HEK293 (cell line): ENCODE measurements around the gene ADPRHL1.
A peak's percentile ranks its signal among the peaks of the same experiment; 100 is the strongest.

Experiments
- CTCF ChIA-PET: fragments of 350-600 bp; formaldehyde crosslinking; extraction: SDS; loops from one replicate; lab custom pipeline; 2021; ENCODE audit warnings: antibody characterized with exemption; lab: Yijun Ruan, JAX
- POLR2A ChIA-PET: fragments of 300-600 bp; formaldehyde crosslinking; extraction: SDS; loops from one replicate; lab custom pipeline; 2020; ENCODE audit warnings: antibody characterized with exemption, inconsistent platforms; lab: Yijun Ruan, JAX
- H3K27ac ChIP-seq: fragments of 200-500 bp; sonication (Bioruptor generic); 2 replicates; pipeline ENCODE4 v1.5.1; 2014; ENCODE audit warnings: low read depth, low read length, control low read depth, inconsistent platforms; ENCODE audit errors: extremely low read depth
- H3K36me3 ChIP-seq, 2 experiments: fragments of 200-500 bp in 1 of 2; sonication (Bioruptor generic) in 1 of 2; 1 replicate in 1 of 2; 2 replicates in 1 of 2; pipeline ENCODE4 v1.5.1; 2014 to 2017; ENCODE audit warnings: inconsistent platforms in 2 of 2, low read length in 2 of 2; ENCODE audit not compliant: control insufficient read depth in 2 of 2, insufficient read depth in 1 of 2
- H3K4me1 ChIP-seq: fragments of 200-500 bp; sonication (Bioruptor generic); 2 replicates; pipeline ENCODE4 v1.5.1; 2014; ENCODE audit warnings: mild to moderate bottlenecking, low read length, inconsistent platforms; ENCODE audit not compliant: control insufficient read depth, insufficient read depth
- H3K4me3 ChIP-seq: 2 replicates; pipeline ENCODE4 v1.5.1; 2011; ENCODE audit warnings: low read depth, mild to moderate bottlenecking, control low read depth, low read length, moderate library complexity
- H3K9me3 ChIP-seq: fragments of 200-500 bp; sonication (Bioruptor generic); 2 replicates; pipeline ENCODE4 v1.5.1; 2014; ENCODE audit warnings: low read depth, low read length, inconsistent platforms; ENCODE audit not compliant: control insufficient read depth, insufficient read depth
- EGR2 ChIP-seq: fragments of 450-650 bp; formaldehyde crosslinking; IDR thresholded peaks from 2 replicates; pipeline ENCODE4 v1.5.1; 2016; ENCODE audit warnings: low read depth, missing biosample characterization, missing genetic modification characterization
- ELK4 ChIP-seq: IDR thresholded peaks from 2 replicates; pipeline ENCODE4 v1.6.1; 2011; ENCODE audit warnings: mild to moderate bottlenecking, low read depth, low read length, borderline replicate concordance
- PRDM1 ChIP-seq: fragments of 450-650 bp; formaldehyde crosslinking; IDR thresholded peaks from 2 replicates; pipeline ENCODE4; 2016; ENCODE audit warnings: missing biosample characterization, missing genetic modification characterization
- SCRT1 ChIP-seq: fragments of 450-650 bp; formaldehyde crosslinking; IDR thresholded peaks from 2 replicates; pipeline ENCODE4 v1.5.1; 2016; ENCODE audit warnings: missing biosample characterization, missing genetic modification characterization, borderline replicate concordance
- SP2 ChIP-seq: fragments of 450-650 bp; formaldehyde crosslinking; IDR thresholded peaks from 2 replicates; pipeline ENCODE4 v1.5.1; 2016; ENCODE audit warnings: missing biosample characterization, missing genetic modification characterization
- ZNF148 ChIP-seq: fragments of 450-650 bp; formaldehyde crosslinking; IDR thresholded peaks from 2 replicates; pipeline ENCODE4 v1.5.0; 2017; ENCODE audit warnings: missing biosample characterization, missing genetic modification characterization, borderline replicate concordance
- ZNF174 ChIP-seq: fragments of 450-650 bp; formaldehyde crosslinking; IDR thresholded peaks from 2 replicates; pipeline ENCODE4 v1.5.0; 2017; ENCODE audit warnings: missing biosample characterization, mild to moderate bottlenecking, missing genetic modification characterization
- ZNF239 ChIP-seq: fragments of 450-650 bp; formaldehyde crosslinking; IDR thresholded peaks from 2 replicates; pipeline ENCODE4 v1.5.1; 2016; ENCODE audit warnings: missing biosample characterization, missing genetic modification characterization
- ZNF311 ChIP-seq: fragments of 450-650 bp; formaldehyde crosslinking; IDR thresholded peaks from 2 replicates; pipeline ENCODE4 v1.5.1; 2017; ENCODE audit warnings: missing biosample characterization, missing genetic modification characterization, borderline replicate concordance
- ZNF366 ChIP-seq: fragments of 450-650 bp; formaldehyde crosslinking; conservative IDR thresholded peaks from 2 replicates; pipeline ENCODE4 v1.5.1; 2016; ENCODE audit warnings: missing biosample characterization, missing genetic modification characterization
- ZNF48 ChIP-seq: fragments of 450-650 bp; formaldehyde crosslinking; IDR thresholded peaks from 2 replicates; pipeline ENCODE4 v1.5.1; 2016; ENCODE audit warnings: missing biosample characterization, missing genetic modification characterization
- ZNF513 ChIP-seq: fragments of 450-650 bp; IDR thresholded peaks from 2 replicates; pipeline ENCODE4 v1.5.1; 2018; ENCODE audit warnings: missing biosample characterization, missing genetic modification characterization
- ZNF530 ChIP-seq: fragments of 450-650 bp; formaldehyde crosslinking; IDR thresholded peaks from 2 replicates; pipeline ENCODE4 v1.5.1; 2016; ENCODE audit warnings: low read depth, missing biosample characterization, missing genetic modification characterization
- ZNF549 ChIP-seq: fragments of 450-650 bp; IDR thresholded peaks from 2 replicates; pipeline ENCODE4 v1.5.1; 2018; ENCODE audit warnings: missing biosample characterization, missing genetic modification characterization, mild to moderate bottlenecking, inconsistent platforms, moderate library complexity
- ZNF560 ChIP-seq: fragments of 450-650 bp; formaldehyde crosslinking; IDR thresholded peaks from 2 replicates; pipeline ENCODE4 v1.5.1; 2017; ENCODE audit warnings: missing biosample characterization, missing genetic modification characterization, borderline replicate concordance
- ZNF792 ChIP-seq: fragments of 450-650 bp; formaldehyde crosslinking; IDR thresholded peaks from 2 replicates; pipeline ENCODE4 v1.5.1; 2016; ENCODE audit warnings: missing biosample characterization, missing genetic modification characterization
- ZSCAN5A ChIP-seq: fragments of 450-650 bp; formaldehyde crosslinking; IDR thresholded peaks from 2 replicates; pipeline ENCODE4 v1.5.1; 2016; ENCODE audit warnings: missing biosample characterization, missing genetic modification characterization
- TF ChIP-seq, protein P1 (sequence below): fragments of 450-650 bp; formaldehyde crosslinking; IDR thresholded peaks from 2 replicates; pipeline ENCODE4 v1.5.1; 2017; ENCODE audit warnings: missing biosample characterization, missing genetic modification characterization

ADPRHL1 gene

GRCh38 chr13:113495494-113496210 lies 42.4 kb upstream of the ADPRHL1 start:
- Histone ChIP-seq H3K27ac (no peak overlapping the region), H3K9me3 (no peaks in the 10 kb centered on the region), H3K36me3 (peaks cover 19 to 57% of the 10 kb centered on the region in 2 experiments), H3K4me1 (peaks cover 12% of the 10 kb centered on the region), H3K4me3 (no peak overlapping the region)
- POLR2A ChIA-PET = no interaction called here
- CTCF ChIA-PET = interaction anchor here (0.5 kb wide), 1 partner anchor 24 kb away, joined by 7 read pairs; no protein-coding TSS in a partner anchor
- TF ChIP-seq SCRT1 (tag by site-specific recombination) (no peak), ZNF560 (tag by site-specific recombination) (no peak), ZNF239 (tag by site-specific recombination) (no peak), PRDM1 (tag by site-specific recombination) (peak; percentile 98), ZNF549 (tag by site-specific recombination) (no peak), ZNF792 (tag by site-specific recombination) (no peak), ZNF174 (tag by site-specific recombination) (no peak), ELK4 (no peak), ZNF311 (tag by site-specific recombination) (no peak), ZNF513 (tag by site-specific recombination) (no peak), ZNF148 (tag by site-specific recombination) (no peak), ZNF48 (tag by site-specific recombination) (no peak), ZSCAN5A (no peak), ZNF366 (tag by site-specific recombination) (peak; percentile 38; the same call in 1 of the 2 replicates), ZNF530 (tag by site-specific recombination) (no peak), SP2 (no peak), EGR2 (tag by site-specific recombination) (0 out of 2 replicates have a peak, but pooled peaks have one; percentile 12)
- TF ChIP-seq, protein P1, sequence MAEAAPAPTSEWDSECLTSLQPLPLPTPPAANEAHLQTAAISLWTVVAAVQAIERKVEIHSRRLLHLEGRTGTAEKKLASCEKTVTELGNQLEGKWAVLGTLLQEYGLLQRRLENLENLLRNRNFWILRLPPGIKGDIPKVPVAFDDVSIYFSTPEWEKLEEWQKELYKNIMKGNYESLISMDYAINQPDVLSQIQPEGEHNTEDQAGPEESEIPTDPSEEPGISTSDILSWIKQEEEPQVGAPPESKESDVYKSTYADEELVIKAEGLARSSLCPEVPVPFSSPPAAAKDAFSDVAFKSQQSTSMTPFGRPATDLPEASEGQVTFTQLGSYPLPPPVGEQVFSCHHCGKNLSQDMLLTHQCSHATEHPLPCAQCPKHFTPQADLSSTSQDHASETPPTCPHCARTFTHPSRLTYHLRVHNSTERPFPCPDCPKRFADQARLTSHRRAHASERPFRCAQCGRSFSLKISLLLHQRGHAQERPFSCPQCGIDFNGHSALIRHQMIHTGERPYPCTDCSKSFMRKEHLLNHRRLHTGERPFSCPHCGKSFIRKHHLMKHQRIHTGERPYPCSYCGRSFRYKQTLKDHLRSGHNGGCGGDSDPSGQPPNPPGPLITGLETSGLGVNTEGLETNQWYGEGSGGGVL (tag by site-specific recombination) = peak; percentile 56; the same call in 1 of the 2 replicates
